HG03139 (cell line): Measurements from ENCODE around the gene RSPO3.
"Not testable (repeated sequence)": the region's sequence is repeated elsewhere in the genome, so short reads cannot be mapped to it uniquely, and the experiment has no call there.

ENCODE experiments used
- ATAC-seq: cut with Tn5 transposase; IDR thresholded peaks from one replicate; pipeline ENCODE4 v1.9.1; 2021; ENCODE audit not compliant: unreplicated experiment

Gene RSPO3, protein sequence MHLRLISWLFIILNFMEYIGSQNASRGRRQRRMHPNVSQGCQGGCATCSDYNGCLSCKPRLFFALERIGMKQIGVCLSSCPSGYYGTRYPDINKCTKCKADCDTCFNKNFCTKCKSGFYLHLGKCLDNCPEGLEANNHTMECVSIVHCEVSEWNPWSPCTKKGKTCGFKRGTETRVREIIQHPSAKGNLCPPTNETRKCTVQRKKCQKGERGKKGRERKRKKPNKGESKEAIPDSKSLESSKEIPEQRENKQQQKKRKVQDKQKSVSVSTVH

DNA sequence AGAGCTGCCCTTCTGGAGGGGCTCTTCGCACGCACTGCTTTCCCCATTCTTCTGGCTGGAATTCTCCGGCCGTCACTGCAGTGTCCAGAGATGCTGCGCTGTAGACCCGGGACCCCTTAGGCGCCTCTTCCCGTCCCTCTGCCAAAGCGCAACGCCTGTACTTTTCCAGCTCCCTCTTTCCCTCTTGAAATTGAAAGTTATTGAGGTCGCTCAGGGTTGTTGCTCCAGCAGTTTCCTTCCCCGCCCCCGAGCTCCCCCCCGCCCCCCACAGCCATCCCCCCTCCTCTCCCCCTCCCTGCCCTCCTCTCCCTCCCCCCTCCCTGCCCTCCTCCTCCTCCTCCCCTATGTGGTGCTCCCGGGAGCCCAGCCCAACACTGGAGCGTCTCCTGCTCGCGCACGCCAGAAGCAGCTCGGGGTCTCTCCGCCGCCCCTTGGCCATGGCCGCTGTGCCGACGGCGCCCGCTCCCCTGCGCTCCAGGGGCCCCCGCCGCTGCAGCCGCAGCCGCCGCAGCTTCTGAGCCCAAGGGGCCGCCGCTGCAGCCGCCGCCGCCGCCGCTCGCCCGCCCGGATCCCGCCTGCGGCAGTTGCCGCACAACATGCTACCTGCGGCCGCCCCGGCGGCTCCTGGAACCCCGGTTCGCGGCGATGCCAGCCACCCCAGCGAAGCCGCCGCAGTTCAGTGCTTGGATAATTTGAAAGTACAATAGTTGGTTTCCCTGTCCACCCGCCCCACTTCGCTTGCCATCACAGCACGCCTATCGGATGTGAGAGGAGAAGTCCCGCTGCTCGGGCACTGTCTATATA is at the start of gene RSPO3:
RSPO3 (plus strand) TSS at position 374 of the 804 bp plus-strand sequence. CDS start 522 bp downstream, outside the sequence.
- ATAC-seq = no peak

DNA sequence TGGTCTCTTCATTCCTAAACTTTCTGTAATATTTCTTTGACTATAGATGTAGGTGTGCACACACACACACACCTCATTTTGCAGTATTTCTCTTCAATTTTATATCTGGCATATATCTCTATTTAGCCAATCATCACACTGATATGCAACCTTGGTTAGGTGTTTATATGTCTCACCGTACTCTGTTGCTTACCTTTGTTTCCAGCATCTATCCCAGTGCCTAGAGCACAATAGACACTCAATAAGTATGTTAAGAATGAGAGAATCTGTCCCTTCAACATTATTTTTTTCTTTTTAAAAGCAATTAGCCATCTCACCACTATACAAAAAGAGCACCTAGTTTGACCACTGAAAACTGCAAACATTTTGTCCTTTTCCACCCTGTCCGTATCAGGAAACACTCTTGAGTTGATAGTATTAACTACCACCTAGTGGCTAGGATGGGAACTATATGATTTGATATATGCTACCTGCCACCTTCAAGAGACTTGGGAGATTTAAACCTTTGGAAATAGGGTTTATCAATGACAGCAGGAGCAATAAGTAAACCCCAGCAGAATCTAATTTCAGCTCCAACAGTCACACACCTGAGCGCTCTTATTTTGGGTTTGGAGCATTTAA is 48.7 kb upstream of the RSPO3 start:
- peak; percentile 45 for ATAC-seq

DNA sequence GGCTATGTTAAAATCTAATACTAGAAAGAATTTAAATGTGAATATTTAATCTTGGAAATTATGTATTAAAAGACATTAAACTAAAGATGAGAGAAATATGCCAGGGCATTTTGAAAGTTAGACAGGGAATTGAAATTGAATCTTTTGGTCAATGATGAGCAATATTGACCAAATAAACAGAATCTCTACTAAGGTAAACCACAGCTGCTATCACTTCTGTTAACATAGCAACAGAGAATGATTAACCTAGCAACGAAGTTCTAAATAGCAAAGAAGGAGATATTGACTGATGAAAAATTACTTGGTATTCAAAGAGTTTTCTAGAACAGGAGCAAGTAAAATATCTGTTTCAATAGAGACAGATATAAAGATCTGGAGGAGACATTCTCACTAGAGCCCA is 45.2 kb upstream of the RSPO3 start:
- peak; percentile 84 for ATAC-seq

DNA sequence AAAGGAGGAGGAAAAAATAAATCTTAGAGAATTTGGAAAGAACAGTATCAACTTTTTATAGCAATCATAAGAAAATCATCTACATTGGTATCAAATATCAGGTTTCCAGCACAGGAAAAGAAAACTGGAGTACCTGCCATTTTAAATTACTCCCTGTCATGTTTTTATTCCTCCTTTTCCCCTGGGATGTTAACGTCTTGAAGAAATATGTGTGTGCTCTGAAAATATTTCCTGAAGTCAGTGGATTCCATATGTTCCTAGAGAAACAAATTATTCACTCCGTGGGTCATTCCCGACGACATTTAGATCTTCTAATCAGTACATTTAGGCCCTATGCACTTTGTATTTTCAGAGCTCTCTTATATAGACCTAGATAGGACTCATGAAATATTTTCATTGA is 42.0 kb upstream of the RSPO3 start:
- no peak for ATAC-seq

DNA sequence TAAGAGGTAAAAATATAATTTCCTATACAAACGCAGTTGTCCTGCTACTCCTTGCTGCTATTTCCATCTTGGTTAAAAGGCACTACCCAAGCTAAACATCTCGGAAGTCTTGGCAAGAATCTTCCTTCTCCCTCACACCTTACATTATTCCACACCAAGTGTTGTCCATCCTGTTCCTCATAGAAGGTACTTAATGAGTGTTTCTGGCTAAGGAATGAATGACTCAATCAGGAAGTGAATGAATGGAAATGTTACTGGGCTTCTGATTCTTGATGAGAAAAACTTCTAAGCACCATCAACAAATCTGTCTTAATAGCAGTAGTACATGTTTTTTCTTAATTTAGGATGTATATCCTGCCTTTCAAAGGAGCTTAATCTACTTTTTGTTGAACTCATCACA is 40.6 kb upstream of the RSPO3 start:
- ATAC-seq = no peak

DNA sequence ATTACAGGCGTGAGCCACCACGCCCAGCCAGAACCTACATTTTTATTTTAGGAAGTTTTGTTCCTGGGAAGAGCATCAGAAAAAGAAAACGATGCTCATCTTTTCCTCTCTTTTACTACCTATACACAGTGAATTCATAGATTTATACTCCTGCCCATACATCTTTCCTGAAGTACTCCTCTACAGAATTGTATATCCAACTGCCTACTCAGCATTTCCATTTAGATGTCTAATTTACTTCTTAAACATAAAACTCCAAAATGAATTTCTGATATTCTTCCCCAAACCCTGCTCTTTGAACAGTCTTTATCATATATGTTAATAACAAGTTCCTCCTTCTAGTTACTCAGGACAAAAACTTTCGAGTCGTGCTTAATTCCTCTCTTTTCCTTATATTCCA is 39.8 kb upstream of the RSPO3 start:
- ATAC-seq = no peak

DNA sequence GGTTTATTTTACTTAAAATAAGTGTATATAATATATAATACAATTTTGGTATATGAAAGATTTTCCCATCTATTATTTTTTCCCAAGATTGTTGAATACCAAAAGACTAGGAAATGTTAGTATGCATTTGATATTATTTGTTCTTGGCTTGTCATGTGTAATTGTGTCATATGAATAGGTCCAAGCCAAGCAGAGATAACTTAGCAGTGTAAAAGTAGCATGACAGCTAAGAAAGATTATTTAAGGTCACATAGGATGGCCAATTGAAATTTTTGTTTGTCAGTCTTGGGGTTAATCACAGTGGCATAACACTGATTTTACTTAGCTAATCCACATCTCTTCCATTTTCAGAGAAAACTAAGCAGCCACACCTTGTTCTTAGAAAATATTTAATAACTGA is 38.8 kb upstream of the RSPO3 start:
- no peak for ATAC-seq

DNA sequence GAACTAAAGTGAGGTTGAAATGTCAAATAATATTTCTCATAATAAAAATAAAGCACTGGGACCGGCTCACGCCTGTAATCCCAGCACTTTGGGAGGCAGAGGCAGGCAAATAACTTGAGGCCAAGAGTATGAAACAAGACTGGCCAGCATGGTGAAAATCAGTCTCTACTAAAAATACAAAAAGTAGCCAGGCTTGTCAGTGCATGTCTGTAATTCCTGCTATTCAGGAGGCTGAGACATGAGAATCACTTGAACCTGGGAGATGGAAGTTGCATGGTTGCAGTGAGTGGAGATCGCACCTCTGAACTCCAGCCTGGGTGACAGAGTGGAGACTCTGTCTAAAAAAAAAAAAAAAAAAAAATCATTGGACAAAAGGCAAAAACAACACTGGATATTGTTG is 38.4 kb upstream of the RSPO3 start:
- ATAC-seq = no peak

DNA sequence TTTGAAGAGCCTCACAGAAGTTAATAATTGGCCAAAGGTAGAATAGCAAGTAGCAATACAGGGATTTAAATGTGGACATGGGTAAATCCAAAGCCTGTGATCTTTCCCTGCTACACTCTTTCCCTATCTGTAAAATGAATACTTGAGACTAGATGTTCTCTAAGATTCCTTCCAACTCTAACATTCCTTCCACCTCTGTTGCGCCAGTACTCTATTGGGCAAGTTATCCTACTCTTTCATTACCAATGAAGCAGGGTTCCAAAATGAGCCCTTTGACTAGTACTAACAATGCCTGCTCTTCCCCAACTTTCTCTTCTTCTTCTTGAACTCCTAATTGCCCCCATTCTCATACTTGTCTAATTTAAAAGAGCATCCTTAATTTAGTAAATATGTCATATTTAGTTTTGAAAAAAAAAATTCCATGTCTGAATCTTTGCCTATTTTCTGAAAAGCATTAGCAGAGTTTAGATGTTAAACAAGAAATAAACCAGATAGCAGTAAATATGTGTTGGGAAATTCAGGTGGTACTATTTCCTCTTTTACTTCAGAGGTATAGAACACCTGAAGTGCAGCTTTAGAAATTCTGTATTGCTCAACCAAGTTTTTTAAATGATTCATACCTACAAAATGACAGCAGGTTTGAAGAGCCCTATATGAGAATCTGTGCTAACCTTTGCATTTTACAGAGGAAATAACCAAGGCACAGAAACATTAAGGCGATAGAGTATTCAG is 35.1 kb upstream of the RSPO3 start:
- no peak for ATAC-seq

DNA sequence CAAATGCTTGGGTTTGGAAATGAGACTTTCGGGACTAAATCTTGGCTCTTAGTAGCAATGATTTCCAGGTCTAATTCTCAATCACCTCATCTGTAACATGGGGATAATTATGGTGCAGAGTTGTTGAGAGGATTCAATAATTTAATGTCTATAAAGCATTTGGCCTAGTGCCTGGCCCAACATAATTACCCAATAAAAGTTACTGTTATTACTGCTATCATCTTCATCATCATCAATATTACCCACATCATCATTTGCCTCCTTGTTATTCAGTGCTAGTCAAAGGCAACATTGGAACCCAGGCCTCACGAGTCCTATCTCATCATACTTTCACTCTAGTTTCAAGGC is 34.5 kb upstream of the RSPO3 start:
- no peak for ATAC-seq

DNA sequence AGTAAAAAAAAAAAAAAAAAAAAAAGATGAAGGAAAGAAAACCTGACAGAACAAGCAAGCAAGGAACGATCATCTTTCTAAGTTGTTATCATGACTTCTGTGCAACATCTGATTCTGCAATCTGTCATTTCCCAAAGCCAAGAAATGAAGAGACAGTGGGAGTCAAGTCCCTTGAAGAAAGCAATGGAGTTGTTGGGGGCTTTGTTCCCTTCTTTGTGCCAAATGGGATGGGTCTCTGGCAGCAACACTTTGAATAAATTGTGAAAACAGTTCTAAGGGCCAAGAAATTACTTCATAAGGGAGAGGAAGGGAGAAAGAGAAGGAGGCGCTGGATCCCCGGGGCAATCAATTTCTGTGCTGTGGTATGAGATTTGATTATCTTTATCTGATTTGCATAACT is 33.3 kb upstream of the RSPO3 start:
- ATAC-seq = no peak

DNA sequence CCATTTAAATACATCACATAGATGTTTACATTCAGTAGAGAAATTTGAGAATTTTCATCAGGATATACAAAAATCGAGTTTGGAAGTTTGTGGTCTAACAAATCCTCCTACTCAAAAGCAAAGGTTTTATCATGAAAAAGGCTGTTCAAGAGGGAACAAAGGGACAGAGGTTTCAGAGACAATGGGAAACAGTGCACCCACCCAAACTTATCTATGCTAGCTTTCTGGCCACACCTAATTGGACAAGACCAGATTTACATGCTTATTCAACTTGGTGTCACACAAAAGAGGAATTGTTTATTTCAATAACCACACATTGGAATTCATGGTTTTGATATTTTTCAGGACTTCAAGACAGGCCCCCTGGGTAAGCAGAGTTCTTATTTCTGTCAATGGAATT is 28.4 kb upstream of the RSPO3 start:
- no peak for ATAC-seq

DNA sequence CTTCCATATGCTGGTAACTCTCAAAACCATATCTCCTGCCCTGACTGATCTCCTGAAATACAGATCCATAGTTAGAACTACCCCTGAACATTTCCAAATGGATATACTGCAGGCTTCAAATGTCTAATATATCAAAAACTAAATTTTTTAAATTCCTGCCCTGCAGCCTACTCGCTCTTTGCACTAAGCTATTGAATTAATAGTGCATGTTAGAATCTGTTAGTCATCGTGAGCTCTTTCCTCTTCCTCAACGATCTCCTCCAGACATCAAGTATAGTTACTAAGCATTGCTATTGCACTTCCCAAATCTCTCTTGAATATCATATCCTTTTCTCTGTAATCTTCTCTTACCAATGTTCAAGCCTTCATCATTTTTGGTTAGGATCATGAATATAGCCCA is 26.0 kb upstream of the RSPO3 start:
- ATAC-seq = no peak

DNA sequence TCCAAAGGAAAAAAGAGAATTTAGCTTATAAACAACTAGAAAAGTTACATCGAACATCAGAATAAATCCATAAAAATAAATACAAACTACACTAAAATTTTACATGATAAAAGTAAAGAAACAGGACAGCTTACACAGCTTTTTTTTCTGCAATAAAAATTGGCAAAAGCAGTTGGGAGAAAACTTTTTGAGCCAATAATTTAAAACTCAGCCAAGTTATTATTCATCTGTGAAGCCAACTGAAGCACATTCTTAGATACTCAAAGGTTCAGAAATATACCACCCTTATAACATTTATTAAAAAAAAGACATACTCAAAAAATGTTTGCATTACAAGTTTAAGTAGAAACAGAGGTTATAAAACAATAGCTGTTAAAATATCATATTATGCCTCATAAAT is 23.7 kb upstream of the RSPO3 start:
- ATAC-seq = no peak

DNA sequence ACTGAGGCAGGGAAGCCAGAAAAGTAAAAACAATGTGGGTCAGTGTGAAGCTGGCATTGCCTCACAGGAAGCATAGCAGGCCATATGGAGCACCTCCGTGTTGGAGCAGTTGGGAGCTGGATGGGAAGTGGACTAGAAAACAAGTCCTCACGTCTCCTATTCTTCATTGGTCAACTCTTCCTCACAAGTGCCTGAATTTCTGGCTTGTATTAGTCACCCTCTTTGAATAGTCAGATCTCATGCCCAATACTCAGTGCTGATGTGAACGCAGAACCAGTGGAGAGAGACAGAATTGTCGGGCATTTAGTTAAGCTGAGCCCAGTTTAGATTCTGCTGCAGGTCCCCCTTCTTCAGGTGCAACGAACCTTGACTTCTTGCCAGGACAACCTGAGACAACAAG is 22.3 kb upstream of the RSPO3 start:
- no peak for ATAC-seq

DNA sequence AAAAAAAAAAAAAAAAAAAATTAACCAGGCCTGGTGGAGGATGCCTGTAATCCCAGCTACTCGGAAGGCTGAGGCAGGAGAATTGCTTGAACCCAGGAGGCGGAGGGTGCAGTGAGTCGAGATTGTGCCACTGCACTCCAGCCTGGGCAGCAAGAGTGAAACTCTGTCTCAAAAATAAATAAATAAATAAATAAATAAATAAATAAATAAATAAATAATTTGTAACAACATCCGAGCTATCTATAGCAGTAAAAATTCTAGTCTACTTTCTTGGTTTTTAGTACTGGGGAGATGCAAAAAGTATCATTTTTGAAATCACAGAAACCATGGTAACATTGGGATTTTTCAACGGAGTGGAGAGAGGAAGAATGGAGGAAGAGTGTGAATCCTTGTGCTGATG is 21.0 kb upstream of the RSPO3 start:
- ATAC-seq = not testable (repeated sequence)

DNA sequence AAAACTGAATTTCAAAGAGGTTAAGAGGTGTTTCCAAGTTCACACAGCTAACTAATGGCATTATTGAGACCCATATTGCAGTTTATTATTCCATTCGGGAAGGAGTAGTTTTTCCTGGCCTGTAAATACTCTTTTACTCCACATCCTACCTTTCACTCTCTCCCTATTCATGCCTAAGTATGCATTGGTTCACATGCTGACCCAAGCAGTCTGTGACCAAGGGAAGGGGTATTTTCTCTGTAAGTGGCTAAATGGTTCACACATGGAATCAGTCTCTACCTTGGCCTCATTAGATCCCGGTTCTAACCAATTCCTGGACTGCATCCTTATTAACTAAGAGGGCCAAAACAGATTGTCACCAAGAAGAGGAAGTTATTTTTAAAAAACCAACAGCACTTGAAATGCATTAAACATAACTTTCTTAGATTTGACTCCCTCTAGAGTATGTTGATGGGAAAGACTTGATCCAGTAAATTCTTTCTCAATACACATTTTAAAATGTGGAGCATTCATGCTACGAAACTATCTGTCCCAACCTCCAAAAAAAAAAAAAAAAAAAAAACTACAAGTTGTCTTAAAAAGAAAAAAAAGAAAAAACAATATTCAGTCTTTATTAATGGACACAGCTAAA is 17.8 kb upstream of the RSPO3 start:
- no peak for ATAC-seq

DNA sequence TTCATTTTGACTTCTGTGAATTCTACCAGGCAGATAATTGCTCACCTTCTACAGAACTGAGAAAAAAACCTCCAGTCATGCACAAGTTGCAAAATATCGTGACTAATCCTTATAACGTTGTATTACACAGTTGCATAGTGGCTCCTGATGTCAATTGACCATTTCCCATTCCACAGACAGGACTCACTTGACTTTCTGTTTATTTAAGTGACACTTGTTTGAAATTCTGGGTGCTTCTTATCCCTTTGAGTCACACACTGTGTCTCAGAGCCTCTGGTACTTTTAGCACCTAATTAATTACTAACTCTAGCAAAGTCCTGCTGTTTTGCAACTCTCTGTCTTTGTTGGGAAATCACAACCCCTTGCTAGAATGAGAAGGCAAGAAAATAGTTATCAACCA is 16.2 kb upstream of the RSPO3 start:
- ATAC-seq = no peak

DNA sequence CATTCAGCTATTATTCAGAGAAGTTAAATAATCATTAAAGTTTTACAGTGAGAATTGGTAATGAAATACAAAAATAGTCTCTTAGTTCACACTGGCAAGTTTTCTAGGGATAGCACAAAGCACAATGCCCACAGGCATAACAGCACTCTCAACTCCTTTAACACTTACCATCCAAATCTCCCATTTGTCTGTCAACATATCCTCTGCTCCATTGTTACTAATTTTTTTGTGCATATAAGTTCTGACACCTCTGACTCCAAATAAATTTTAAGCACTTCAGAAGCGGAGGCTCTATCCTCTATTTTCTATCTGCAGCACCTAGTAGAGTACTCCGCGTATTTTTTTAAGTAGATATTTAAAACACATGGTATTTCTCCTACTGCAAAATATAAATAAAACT is 15.6 kb upstream of the RSPO3 start:
- ATAC-seq = no peak

DNA sequence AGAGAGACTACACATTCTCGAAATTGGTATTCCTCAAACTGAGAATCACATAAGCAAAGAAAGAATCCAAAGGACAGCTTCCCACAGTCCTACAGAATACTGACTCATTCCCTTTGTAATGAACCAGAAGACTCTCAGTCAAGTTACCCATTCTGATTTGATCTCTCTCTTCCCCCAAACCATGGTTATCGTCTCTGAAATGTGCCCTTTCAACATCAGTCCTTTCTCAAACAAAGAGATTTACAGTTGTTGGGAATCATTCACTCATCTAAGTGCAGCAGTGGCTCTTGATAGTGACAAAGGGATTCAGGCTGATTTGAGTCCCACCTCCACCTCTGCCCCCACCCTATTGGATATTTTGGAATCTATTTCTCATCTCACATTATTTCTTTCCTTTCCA is 15.0 kb upstream of the RSPO3 start:
- no peak for ATAC-seq

DNA sequence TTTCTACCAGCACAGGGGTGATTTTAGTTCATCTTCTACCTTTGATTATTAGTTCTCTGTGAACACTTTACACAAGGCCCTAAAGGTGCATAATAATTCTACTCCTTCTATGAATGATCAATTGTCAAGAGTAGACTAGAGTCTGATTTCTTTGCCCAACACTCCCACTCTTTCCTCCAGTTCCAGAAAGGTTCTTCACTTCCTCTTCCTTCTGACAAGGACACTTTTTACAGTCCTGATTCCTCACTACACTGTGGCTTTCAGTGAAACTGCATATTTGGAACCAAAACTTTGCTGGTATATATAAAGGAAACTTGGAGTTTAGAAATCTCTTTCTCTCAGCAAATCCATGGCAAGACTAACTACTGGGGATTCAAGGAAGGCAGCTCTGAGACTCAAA is 10.6 kb upstream of the RSPO3 start:
- ATAC-seq = no peak
